Stimulated activated memory B cell treated with anti-CD40 and anti-IgM and Interleukin-4, amounts not matched to agents 10 μg/mL and 1 μg/mL and 100 μg/mL, for 72 hours (primary cell): Measurements from ENCODE around the gene MOSPD3.

Source experiments
- ATAC-seq: fragments of 150-1000 bp; cut with Tn5 transposase; 2 replicates; pipeline ENCODE4 v1.10.0; 2021
- H3K27ac Mint-ChIP-seq: one replicate; pipeline ENCODE4 v1.8.0; 2022; ENCODE audit warnings: mild to moderate bottlenecking, mixed read lengths
- H3K27me3 Mint-ChIP-seq: one replicate; pipeline ENCODE4 v1.8.0; 2022; ENCODE audit warnings: mixed read lengths
- H3K36me3 Mint-ChIP-seq: one replicate; pipeline ENCODE4 v1.8.0; 2022; ENCODE audit warnings: mixed read lengths
- H3K4me1 Mint-ChIP-seq: one replicate; pipeline ENCODE4 v1.8.0; 2022; ENCODE audit warnings: mixed read lengths
- H3K4me3 Mint-ChIP-seq: one replicate; pipeline ENCODE4 v1.8.0; 2022; ENCODE audit warnings: mild to moderate bottlenecking, moderate library complexity, mixed read lengths
- H3K9me3 Mint-ChIP-seq: one replicate; pipeline ENCODE4 v1.8.0; 2022; ENCODE audit warnings: mixed read lengths

MOSPD3 gene

DNA sequence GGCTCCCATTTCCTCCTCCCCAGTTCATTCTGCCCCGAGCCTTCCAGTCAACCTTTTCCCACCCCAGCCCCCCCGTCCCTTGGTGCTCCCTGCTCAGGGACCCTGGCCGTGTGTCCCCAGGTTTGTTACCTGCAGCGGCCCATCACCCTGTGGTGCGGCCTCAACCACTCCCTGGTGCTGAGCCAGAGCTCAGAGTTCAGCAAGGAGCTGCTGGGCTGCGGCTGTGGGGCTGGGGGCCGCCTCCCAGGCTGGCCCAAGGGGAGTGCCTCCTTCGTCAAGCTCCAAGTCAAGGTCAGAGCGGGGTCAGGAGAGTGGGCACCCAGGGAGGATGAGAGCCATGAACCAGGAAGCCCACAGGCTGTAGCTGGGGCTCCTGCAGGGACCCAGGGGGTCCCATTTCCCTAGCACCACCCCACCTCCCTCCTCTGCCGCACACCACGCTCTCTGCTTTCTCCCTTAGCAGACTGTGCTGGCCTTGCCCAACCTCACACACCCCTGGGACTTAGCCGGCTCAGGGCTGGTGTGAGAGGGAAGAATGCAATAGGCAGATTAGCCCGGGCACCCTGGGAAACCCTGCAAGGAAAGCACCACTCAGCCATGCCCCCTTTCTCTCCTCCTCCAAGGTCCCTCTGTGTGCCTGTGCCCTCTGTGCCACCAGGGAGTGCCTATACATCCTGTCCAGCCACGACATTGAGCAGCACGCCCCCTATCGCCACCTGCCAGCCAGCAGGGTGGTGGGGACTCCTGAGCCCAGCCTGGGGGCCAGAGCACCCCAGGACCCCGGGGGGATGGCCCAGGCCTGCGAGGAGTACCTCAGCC, 12.2 kb upstream of the MOSPD3 start:
- H3K9me3 Mint-ChIP-seq: no peaks in the 10 kb centered on the region
- no peak for ATAC-seq
- no peaks in the 10 kb centered on the region for H3K36me3 Mint-ChIP-seq
- no peak overlapping the region for H3K4me3 Mint-ChIP-seq
- no peaks in the 10 kb centered on the region for H3K27me3 Mint-ChIP-seq
- peaks cover 13% of the 10 kb centered on the region for H3K4me1 Mint-ChIP-seq
- H3K27ac Mint-ChIP-seq: no peak overlapping the region

DNA sequence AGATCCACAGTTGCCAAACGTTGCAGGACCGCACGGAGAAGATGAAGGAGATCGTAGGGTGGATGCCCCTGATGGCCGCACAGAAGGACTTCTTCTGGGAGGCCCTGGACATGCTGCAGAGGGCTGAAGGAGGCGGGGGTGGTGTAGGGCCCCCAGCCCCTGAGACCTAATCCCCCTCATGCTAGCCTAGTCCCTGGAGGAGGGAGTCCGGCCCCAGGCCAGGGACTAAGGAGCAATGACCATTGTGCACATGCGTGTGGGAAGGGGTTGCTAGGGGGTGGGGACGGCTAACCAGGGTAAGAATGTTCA, 11.7 kb upstream of the MOSPD3 start:
- Mint-ChIP-seq H3K9me3 (no peaks in the 10 kb centered on the region), H3K36me3 (no peaks in the 10 kb centered on the region), H3K4me3 (no peak overlapping the region), H3K27ac (no peak overlapping the region), H3K27me3 (no peaks in the 10 kb centered on the region), H3K4me1 (peaks cover 19% of the 10 kb centered on the region)
- no peak for ATAC-seq

DNA sequence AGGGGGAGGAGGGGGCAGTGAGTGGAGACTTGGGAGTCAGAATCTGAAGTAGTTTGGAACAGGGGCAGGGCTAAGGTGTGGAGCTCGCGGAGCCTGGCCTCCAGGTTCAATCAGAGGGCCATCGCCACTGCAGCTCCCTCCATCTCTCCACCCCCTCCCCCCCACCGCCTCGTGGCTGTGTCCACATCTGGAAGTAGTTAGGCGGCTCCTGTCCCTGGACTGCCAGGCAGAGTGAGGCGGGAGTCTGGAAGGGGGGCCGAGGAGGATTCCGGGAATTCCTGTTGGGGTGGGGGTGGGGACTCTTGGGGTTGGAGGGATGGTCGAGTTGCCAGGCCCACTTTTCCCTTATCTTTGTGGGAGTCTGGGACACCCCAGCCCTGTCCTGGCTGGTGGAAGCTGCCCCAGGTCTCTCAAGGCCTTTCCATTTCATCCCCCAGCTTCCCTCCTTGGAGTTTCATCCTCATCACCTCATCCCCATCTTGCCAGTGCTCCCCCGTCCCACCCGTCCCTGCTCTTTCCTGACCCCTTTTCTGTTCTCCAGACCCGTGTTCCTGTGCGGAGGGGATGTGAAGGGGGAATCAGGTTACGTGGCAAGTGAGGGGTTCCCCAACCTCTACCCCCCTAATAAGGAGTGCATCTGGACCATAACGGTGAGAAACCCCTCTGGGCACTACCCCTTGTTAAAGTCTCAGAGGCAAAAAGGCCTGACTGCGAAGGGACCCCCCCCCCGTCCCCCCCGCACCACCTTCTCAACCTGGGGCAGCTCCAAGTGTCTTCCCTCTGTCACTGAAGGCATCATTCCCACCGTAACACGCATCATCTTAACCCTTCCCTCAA, 9.2 kb upstream of the MOSPD3 start:
- Mint-ChIP-seq H3K27ac (peak overlapping the region; percentile 87), H3K27me3 (no peaks in the 10 kb centered on the region), H3K4me1 (peaks cover 22% of the 10 kb centered on the region), H3K9me3 (no peaks in the 10 kb centered on the region), H3K36me3 (no peaks in the 10 kb centered on the region), H3K4me3 (peak overlapping the region; percentile 81)
- no peak for ATAC-seq

DNA sequence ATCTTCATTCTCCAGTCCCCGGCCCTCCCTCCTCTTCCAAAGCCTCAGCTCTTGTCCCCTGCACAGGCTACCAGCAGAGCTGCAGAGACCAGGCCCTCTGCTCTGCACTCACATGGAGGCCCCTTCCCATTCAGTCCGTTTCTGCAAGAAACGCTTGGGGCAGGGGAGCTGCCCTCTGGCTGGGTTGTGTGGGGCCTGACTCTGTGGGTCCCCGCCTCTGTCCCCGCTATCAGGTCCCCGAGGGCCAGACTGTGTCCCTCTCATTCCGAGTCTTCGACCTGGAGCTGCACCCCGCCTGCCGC, 8.7 kb upstream of the MOSPD3 start:
- Mint-ChIP-seq H3K4me1 (peaks cover 22% of the 10 kb centered on the region), H3K36me3 (no peaks in the 10 kb centered on the region), H3K27me3 (no peaks in the 10 kb centered on the region), H3K9me3 (no peaks in the 10 kb centered on the region), H3K4me3 (peak overlapping the region; percentile 81), H3K27ac (peak overlapping the region; percentile 87)
- ATAC-seq: peak; percentile 3

DNA sequence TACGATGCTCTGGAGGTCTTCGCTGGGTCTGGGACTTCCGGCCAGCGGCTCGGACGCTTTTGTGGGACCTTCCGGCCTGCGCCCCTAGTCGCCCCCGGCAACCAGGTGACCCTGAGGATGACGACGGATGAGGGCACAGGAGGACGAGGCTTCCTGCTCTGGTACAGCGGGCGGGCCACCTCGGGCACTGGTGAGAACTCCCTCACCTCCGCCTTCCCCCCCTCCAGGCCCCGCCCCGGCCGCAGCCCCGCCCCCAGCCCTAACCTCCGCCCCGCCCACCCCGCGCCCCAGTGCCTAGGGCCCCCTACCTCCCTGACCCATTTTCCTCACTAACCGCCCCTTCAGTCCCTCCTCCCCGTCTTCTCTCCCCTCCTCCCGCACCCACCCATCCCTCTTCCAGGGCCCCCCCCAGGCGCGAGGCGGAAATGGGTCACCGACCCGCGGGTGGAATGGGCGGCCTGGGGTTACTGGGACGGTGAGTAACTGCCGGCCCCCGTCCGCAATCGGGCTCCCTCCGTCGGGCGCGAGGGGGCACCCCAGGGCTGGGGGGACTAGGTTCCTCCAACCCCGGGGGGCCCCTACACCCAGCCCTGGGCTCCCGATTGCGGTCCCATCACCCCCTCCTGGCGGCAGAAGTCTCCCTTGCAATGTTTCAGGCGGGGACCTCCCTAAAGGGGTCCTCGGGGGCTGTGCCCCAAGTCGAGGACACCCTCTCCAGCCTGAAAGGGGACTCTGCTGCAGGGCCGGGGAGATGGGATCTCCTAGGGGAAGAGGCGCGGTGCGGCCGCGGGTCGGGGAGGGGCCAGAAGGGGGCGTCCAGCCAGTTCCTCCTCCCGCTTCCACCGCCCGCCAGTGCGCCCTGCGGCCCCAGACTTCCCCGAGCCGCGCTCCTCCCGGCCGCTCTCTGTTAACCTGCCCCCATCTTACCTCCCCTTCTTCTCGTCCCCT, 8.0 kb upstream of the MOSPD3 start:
- H3K4me1 Mint-ChIP-seq: peaks cover 22% of the 10 kb centered on the region
- ATAC-seq: peak; percentile 79
- H3K27me3 Mint-ChIP-seq: no peaks in the 10 kb centered on the region
- H3K4me3 Mint-ChIP-seq: peak overlapping the region; percentile 82
- no peaks in the 10 kb centered on the region for H3K36me3 Mint-ChIP-seq
- peak overlapping the region; percentile 87 for H3K27ac Mint-ChIP-seq
- no peaks in the 10 kb centered on the region for H3K9me3 Mint-ChIP-seq

DNA sequence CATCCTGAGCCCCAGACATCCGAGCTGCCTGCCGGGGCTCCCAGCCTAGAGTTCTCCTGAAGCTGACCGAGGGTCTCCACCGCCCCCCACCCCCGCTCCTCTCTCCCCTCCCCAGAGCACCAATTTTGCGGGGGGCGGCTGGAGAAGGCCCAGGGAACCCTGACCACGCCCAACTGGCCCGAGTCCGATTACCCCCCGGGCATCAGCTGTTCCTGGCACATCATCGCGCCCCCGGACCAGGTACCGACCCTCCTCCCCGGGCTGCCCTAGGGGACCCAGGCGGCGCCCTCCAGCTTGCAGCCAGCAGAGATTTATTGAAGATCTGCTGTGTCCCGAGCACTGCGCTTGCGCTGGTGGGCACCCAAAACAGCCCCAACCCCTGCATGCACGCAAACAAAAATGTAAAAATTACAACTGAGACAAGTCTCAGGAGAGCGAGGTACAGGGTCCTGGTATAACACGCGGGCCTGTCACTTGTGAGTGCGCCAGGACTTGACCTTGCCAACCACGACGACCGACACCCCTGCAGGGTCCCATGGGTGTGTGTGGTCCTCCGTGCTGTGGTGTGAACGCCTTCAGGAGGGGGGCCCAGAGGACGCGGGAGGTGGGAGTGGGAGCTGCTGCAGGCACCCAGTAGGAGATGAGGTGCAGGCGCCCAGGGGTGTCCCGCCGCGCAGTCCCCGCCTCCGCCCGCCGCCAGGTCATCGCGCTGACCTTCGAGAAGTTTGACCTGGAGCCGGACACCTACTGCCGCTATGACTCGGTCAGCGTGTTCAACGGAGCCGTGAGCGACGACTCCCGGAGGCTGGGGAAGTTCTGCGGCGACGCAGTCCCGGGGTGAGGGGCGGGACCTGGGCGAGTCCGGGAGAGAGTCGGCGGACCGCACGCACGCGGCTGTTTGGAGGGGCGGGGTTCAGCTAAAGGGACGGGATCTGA, 7.1 kb upstream of the MOSPD3 start:
- Mint-ChIP-seq H3K27ac (peak overlapping the region; percentile 62), H3K4me1 (peaks cover 22% of the 10 kb centered on the region), H3K27me3 (no peaks in the 10 kb centered on the region), H3K36me3 (no peaks in the 10 kb centered on the region), H3K4me3 (peak overlapping the region; percentile 82), H3K9me3 (no peaks in the 10 kb centered on the region)
- ATAC-seq: peak; percentile 24

DNA sequence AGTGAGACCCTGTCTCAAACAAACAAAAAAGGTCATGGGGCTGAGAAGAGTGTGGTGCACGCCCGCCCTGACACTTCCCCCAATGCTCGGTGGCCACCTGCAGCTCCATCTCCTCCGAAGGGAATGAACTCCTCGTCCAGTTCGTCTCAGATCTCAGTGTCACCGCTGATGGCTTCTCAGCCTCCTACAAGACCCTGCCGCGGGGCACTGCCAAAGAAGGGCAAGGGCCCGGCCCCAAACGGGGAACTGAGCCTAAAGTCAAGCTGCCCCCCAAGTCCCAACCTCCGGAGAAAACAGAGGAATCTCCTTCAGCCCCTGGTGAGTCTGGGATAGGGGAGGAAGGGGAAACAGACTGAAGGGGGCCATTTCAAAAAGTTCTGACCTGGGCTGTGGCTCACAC, 6.0 kb upstream of the MOSPD3 start:
- H3K4me1 Mint-ChIP-seq: peaks cover 22% of the 10 kb centered on the region

DNA sequence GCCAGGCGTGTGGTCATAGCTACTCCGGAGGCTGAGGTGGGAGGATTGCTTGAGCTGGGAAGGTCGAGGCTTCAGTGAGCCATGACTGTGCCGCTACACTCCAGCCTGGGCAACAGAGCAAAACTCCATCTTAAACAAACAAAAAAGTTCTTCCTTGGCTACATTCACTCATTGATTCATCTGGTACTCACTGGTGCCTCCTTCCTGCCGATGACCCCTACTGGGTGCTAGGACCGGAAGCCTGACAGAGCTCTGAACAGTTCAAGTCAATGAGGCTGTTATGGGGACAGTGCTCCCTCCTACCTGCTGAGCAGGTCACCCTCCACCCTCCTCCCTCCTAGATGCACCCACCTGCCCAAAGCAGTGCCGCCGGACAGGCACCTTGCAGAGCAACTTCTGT, 5.2 kb upstream of the MOSPD3 start:
- Mint-ChIP-seq H3K4me1 (peaks cover 22% of the 10 kb centered on the region), H3K36me3 (no peaks in the 10 kb centered on the region), H3K4me3 (no peak overlapping the region), H3K9me3 (no peaks in the 10 kb centered on the region), H3K27ac (no peak overlapping the region), H3K27me3 (no peaks in the 10 kb centered on the region)
- no peak for ATAC-seq

More for the DNA sequence above, 6.0 kb upstream of the MOSPD3 start:
- H3K27me3 Mint-ChIP-seq: no peaks in the 10 kb centered on the region
- H3K27ac Mint-ChIP-seq: no peak overlapping the region
- no peaks in the 10 kb centered on the region for H3K36me3 Mint-ChIP-seq
- no peaks in the 10 kb centered on the region for H3K9me3 Mint-ChIP-seq
- no peak overlapping the region for H3K4me3 Mint-ChIP-seq
- ATAC-seq: no peak

DNA sequence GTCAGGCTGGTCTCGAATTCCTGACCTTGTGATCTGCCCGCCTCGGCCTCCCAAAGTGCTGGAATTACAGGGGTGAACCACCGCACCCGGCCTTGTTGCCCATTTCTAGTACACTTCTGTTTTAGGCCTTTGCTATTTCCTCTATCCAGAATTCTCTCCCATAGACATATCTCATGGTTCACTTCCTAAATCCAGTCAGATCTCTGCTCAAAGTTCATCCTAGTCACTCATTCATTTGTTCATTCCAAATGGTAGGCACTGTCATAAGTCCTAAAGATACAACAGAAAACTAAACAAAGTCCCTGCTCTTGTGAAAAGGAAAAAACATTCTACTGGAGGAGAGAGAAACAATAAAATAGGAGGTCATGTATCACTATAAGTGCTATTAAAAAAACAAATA, 2.4 kb upstream of the MOSPD3 start:
- Mint-ChIP-seq H3K4me3 (no peak overlapping the region), H3K4me1 (peaks cover 25% of the 10 kb centered on the region), H3K27ac (no peak overlapping the region), H3K36me3 (peaks cover 6% of the 10 kb centered on the region), H3K9me3 (no peaks in the 10 kb centered on the region), H3K27me3 (no peaks in the 10 kb centered on the region)
- ATAC-seq: no peak

DNA sequence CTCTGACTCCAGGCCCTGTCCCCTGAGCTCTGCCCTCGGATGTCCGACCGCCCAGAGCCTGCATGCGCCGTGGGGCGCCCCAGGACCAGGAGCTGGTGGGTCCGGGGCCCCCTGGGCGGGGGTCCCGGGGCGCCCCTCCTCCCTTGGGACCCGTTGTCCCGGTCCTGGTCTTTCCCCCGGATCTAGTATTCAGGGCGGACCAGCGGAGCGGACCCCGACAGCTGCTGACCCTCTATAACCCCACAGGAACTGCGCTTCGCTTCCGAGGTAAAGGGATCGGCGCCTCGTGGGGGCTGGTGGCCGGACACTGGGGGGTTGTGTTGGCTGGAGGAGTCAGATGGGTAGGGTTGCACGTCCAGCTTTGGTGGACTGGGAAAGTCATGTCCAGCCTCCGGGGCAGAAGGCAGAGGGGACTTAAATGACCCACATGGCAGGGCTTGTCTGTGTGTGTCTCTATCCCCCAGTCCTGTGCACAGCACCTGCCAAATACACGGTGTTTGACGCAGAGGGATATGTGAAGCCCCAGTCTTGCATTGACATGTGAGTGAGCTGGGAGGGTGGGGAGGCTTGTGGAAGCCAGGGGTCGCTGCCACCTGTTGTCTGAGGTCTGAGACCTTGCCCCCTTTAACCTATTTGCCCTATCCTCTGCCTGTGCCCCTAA, 520 bp downstream of the MOSPD3 start:
- peak overlapping the region; percentile 98 for H3K4me3 Mint-ChIP-seq
- no peaks in the 10 kb centered on the region for H3K27me3 Mint-ChIP-seq
- H3K9me3 Mint-ChIP-seq: no peaks in the 10 kb centered on the region
- peaks cover 14% of the 10 kb centered on the region for H3K4me1 Mint-ChIP-seq
- ATAC-seq: no peak
- peaks cover 11% of the 10 kb centered on the region for H3K36me3 Mint-ChIP-seq
- peak overlapping the region; percentile 94 for H3K27ac Mint-ChIP-seq

DNA sequence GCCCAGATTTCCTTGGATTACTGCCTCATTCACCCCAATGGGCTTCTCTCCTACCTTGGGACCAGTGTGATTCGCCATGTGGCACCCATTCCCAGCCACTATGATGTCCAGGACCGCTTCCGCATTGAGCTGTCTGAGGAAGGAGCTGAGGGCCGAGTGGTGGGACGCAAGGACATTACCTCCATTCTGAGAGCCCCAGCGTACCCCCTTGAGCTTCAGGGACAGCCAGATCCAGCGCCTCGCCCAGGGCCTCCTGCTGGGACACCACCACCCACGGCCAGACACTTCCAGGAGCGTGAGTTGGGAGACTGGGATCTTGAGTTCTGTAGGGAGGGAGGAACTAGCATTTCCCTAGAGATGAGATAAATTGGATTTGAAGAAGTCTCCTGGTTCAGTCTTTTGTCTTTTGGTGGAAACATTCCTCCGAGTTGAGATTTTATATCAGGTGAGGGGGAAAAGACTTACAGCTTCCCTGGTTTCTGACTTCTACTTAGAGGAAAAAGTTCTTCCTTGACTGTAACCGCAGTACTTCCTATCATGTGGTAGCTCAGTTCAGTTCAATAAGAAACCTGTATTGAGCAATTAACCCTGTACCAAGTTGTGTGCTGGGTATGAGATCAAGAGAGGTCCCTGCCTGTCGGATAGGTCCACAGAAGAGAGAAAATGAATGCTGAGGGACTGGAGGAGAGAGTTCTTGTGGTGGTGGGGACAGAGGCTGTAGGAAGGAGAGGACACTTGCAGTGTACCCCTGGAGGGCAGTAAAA, 1.3 kb downstream of the MOSPD3 start:
- Mint-ChIP-seq H3K4me3 (peak overlapping the region; percentile 98), H3K27ac (no peak overlapping the region), H3K36me3 (peaks cover 11% of the 10 kb centered on the region), H3K4me1 (peaks cover 14% of the 10 kb centered on the region), H3K27me3 (no peaks in the 10 kb centered on the region), H3K9me3 (no peaks in the 10 kb centered on the region)
- no peak for ATAC-seq

DNA sequence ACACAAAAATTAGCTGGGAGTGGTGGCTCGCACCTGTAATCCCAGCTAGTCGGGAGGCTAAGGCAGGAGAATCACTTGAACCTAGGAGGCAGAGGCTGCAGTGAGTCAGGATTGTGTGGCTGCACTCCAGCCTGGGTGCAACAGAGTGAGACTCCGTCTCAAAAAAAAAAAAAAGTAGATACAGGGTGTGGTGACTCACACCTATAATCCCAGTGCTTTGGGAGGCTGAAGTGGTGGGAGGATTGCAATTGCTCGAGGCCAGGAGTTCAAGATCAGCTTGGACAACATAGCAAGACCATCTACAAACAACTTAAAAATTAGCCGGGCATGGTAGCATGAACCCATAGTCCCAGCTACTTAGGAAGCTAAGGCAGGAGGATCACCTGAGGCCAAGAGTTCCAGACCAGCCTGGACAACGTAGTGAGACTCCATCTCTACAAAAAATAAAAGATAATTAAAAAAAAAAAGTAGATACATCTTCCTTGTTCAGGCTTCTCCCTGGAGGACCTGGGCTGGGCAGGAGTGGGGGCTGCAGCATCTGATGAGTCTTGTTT, 2.0 kb downstream of the MOSPD3 start:
- Mint-ChIP-seq H3K36me3 (peaks cover 11% of the 10 kb centered on the region), H3K27ac (no peak overlapping the region), H3K4me1 (peaks cover 14% of the 10 kb centered on the region), H3K4me3 (no peak overlapping the region), H3K9me3 (no peaks in the 10 kb centered on the region), H3K27me3 (no peaks in the 10 kb centered on the region)
- no peak for ATAC-seq

DNA sequence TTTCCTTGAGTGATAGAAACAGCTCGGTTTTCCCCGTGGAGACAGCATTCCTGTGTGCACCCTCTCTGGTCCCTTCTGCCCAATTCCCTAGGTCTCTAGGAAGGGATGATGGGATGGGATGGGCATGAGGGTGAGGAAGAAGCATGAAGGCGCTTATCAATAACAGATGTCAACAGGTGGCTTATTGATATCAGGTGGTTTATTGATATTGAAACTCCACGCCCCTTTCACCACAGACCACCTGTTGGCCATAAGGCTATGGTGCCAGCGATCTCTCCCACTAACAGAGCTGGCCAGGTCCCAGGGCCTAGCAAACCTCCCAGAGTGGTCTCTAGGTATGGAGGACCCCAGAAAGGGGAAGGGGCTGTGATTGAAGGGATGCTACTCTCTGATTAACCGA, 7.9 kb downstream of the MOSPD3 start:
- no peaks in the 10 kb centered on the region for H3K9me3 Mint-ChIP-seq
- no peaks in the 10 kb centered on the region for H3K4me1 Mint-ChIP-seq
- H3K27ac Mint-ChIP-seq: no peak overlapping the region
- H3K27me3 Mint-ChIP-seq: no peaks in the 10 kb centered on the region
- peaks cover 17% of the 10 kb centered on the region for H3K36me3 Mint-ChIP-seq
- no peak overlapping the region for H3K4me3 Mint-ChIP-seq
- no peak for ATAC-seq
